OCI-LY7 (cell line): Measurements from ENCODE around the gene BMPR1B. TPM values are rescaled to one million over a fixed set of nuclear protein-coding genes. Genes with fewer than 3 reads are reported as not detected.

Experiments used
- BruUV-seq: library from RNA; stranded (reverse); fragments of 400-500 nt; replicated peaks from 2 replicates; lab custom pipeline; 2021; lab: Mats Ljungman, UMichigan
- CTCF ChIA-PET: fragments of 300-600 bp; sonication (Branson Sonifier 250); formaldehyde crosslinking; loops from one replicate; lab custom pipeline; 2022; ENCODE audit warnings: antibody characterized with exemption; ENCODE audit not compliant: unreplicated experiment; lab: Charles Lee
- POLR2A ChIA-PET: fragments of 300-600 bp; sonication (Branson Sonifier 250); formaldehyde crosslinking; loops from one replicate; lab custom pipeline; 2022; ENCODE audit warnings: antibody characterized with exemption; lab: Charles Lee
- DNase-seq: peaks from one replicate; pipeline ENCODE4 v3.0.0-alpha.2; 2015; ENCODE audit warnings: low spot score
- H2AFZ ChIP-seq: fragments of 200-600 bp; sonication (generic), shearing (Covaris generic); 2 replicates; pipeline ENCODE4 v1.6.1; 2014; ENCODE audit warnings: mild to moderate bottlenecking, antibody characterized with exemption, low read length, moderate library complexity
- H3K27ac ChIP-seq: fragments of 200-600 bp; sonication (generic); 2 replicates; pipeline ENCODE4 v1.5.1; 2014; ENCODE audit warnings: mixed run types, low read depth, mild to moderate bottlenecking, moderate library complexity, low read length, inconsistent platforms; ENCODE audit not compliant: poor library complexity, severe bottlenecking
- H3K36me3 ChIP-seq: fragments of 200-600 bp; sonication (generic); 2 replicates; pipeline ENCODE4 v1.6.1; 2014; ENCODE audit warnings: mild to moderate bottlenecking, antibody characterized with exemption, low read length, moderate library complexity, mixed read lengths; ENCODE audit not compliant: insufficient read depth
- H3K4me1 ChIP-seq: fragments of 200-600 bp; sonication (generic); 2 replicates; pipeline ENCODE4 v1.5.1; 2014; ENCODE audit warnings: mild to moderate bottlenecking, low read length; ENCODE audit not compliant: insufficient read depth, poor library complexity, severe bottlenecking
- H3K4me2 ChIP-seq: fragments of 200-600 bp; sonication (generic); 2 replicates; pipeline ENCODE4 v1.6.1; 2014; ENCODE audit warnings: mild to moderate bottlenecking, low read length
- H3K4me3 ChIP-seq: fragments of 200-600 bp; sonication (generic); 2 replicates; pipeline ENCODE4 v1.5.1; 2014; ENCODE audit warnings: mild to moderate bottlenecking, low read depth, low read length; ENCODE audit not compliant: poor library complexity, severe bottlenecking
- H3K79me2 ChIP-seq: fragments of 200-600 bp; sonication (generic); 2 replicates; pipeline ENCODE4 v1.6.1; 2016; ENCODE audit warnings: low read depth, mild to moderate bottlenecking, low read length, moderate library complexity, mixed read lengths; ENCODE audit not compliant: insufficient read depth
- H3K9me2 ChIP-seq: fragments of 200-600 bp; sonication (generic); 2 replicates; pipeline ENCODE4 v1.6.1; 2016; ENCODE audit warnings: mild to moderate bottlenecking, low read length, mixed read lengths; ENCODE audit not compliant: insufficient read depth
- H3K9me3 ChIP-seq: fragments of 200-600 bp; sonication (generic); 2 replicates; pipeline ENCODE4 v1.6.1; 2014; ENCODE audit warnings: mild to moderate bottlenecking, mixed run types, low read length, mixed read lengths
- H4K20me1 ChIP-seq: fragments of 200-600 bp; sonication (generic); 2 replicates; pipeline ENCODE4 v1.6.1; 2014; ENCODE audit warnings: mild to moderate bottlenecking, antibody characterized with exemption, low read length, moderate library complexity, mixed read lengths; ENCODE audit not compliant: insufficient read depth
- EZH2phosphoT487 ChIP-seq: fragments of 200-600 bp; sonication (generic); IDR thresholded peaks from 2 replicates; pipeline ENCODE4 v1.6.1; 2018; ENCODE audit warnings: low read depth, borderline replicate concordance, mild to moderate bottlenecking, mixed run types, antibody characterized with exemption, low read length, moderate library complexity, mixed read lengths
- intact Hi-C: fragments of 100-400 bp; cut with micrococcal nuclease; formaldehyde crosslinking; loops from one replicate; pipeline ENCODE4 v1.10.0; 2022; ENCODE audit not compliant: unreplicated experiment
- total RNA-seq, 2 experiments: library from RNA; depleted of rRNA in 1 of 2; stranded (reverse); fragments of >200 nt in 1 of 2; shearing (Covaris generic) in 1 of 2; gene quantifications; 2 replicates each; pipeline ENCODE4 v1.2.3, GENCODE V29; 2014 to 2022
- TF ChIP-seq, protein P1 (sequence below): fragments of 200-600 bp; sonication (generic); conservative IDR thresholded peaks from 2 replicates; pipeline ENCODE4 v1.5.1; 2014; ENCODE audit warnings: mild to moderate bottlenecking, antibody characterized with exemption, low read length, moderate library complexity, mixed read lengths

The BMPR1B gene
- total RNA-seq, 2 experiments from 2014 or later, result not detected

DNA sequence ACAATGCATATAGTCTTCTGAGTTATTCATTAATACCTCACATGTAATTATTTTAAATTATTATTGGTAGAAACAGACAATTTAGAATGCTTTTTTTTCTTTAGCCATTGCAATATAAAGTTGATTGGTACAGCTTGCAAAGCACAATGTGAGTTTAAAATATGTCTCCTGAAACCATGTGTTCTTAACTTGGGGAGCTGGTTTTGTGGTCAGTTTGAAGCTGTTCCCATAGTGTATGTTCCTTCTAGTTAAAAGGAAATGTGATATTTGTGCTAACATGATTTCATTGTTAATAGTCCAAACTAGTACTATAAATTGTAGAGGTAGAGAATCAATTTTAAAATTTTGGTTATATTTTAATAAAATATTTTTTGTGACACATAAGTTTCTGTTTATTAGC, 247.2 kb downstream of the BMPR1B start:
- Histone ChIP-seq H3K79me2 (no peaks in the 10 kb centered on the region), H3K4me2 (no peak overlapping the region), H3K27ac (no peak overlapping the region), H3K9me2 (no peaks in the 10 kb centered on the region), H2AFZ (no peak overlapping the region), H3K4me3 (no peak overlapping the region), H3K36me3 (no peaks in the 10 kb centered on the region), H3K9me3 (no peaks in the 10 kb centered on the region), H3K4me1 (no peaks in the 10 kb centered on the region), H4K20me1 (no peaks in the 10 kb centered on the region)
- TF ChIP-seq EZH2phosphoT487, result no peak
- TF ChIP-seq, protein P1, sequence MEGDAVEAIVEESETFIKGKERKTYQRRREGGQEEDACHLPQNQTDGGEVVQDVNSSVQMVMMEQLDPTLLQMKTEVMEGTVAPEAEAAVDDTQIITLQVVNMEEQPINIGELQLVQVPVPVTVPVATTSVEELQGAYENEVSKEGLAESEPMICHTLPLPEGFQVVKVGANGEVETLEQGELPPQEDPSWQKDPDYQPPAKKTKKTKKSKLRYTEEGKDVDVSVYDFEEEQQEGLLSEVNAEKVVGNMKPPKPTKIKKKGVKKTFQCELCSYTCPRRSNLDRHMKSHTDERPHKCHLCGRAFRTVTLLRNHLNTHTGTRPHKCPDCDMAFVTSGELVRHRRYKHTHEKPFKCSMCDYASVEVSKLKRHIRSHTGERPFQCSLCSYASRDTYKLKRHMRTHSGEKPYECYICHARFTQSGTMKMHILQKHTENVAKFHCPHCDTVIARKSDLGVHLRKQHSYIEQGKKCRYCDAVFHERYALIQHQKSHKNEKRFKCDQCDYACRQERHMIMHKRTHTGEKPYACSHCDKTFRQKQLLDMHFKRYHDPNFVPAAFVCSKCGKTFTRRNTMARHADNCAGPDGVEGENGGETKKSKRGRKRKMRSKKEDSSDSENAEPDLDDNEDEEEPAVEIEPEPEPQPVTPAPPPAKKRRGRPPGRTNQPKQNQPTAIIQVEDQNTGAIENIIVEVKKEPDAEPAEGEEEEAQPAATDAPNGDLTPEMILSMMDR, result no peak
- POLR2A ChIA-PET, result interaction anchor here (0.6 kb wide), 1 partner anchor 1813 kb away, joined by 5 read pairs; no protein-coding TSS in a partner anchor
- no peak for DNase-seq
- intact Hi-C loops, result no loop called here
- CTCF ChIA-PET, result no interaction called here
- BruUV-seq, result no TSS peak

DNA sequence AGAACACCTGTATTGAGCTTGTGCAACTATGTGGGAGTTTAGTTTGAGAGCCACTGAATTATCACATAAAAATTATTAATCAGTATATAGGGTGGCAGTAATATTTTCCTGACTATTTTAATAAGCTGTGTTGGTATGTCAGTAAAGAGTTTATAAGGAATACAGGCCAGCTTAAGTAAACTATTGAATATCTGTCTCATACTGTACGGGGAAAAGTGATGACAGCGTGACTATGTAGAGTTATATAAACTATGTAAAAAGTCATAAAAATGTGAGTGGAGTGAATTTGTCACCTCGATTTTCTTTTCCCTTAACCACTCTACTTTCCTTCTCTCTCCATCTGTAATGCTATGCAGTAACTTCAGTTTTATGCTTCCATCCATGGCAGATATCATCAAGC, 250.2 kb downstream of the BMPR1B start:
- H2AFZ ChIP-seq, result no peak overlapping the region
- H3K36me3 ChIP-seq, result no peaks in the 10 kb centered on the region
- H3K9me2 ChIP-seq, result no peaks in the 10 kb centered on the region
- POLR2A ChIA-PET, result interaction anchor here (1.3 kb wide), 1 partner anchor 13 kb away, joined by 5 read pairs; no protein-coding TSS in a partner anchor
- intact Hi-C loops, result no loop called here
- H4K20me1 ChIP-seq, result no peaks in the 10 kb centered on the region
- TF ChIP-seq, protein P1, result no peak
- TF ChIP-seq EZH2phosphoT487, result no peak
- H3K79me2 ChIP-seq, result no peaks in the 10 kb centered on the region
- no peaks in the 10 kb centered on the region for H3K9me3 ChIP-seq
- no TSS peak for BruUV-seq
- no peaks in the 10 kb centered on the region for H3K4me1 ChIP-seq
- no peak for DNase-seq
- CTCF ChIA-PET, result no interaction called here
- no peak overlapping the region for H3K27ac ChIP-seq
- no peak overlapping the region for H3K4me3 ChIP-seq
- no peak overlapping the region for H3K4me2 ChIP-seq

DNA sequence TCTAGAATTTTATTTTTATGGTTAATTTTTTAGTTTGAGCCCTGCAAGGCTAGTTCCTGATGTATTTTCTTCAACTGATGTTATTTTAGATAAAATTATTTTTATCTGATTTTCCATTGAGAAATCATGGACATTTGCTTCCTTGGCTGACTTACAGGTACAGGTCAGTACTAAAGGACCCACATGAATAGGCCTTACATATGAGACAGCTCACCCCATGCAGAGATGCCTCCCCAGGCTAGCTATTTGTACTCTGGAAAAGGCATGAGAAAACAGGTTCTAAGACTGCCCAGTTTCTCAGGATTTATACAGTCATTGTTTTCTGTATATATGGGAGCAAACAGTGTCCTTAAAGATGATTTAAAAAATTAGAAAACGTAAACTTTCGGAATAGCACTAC, 255.5 kb downstream of the BMPR1B start:
- CTCF ChIA-PET, result no interaction called here

More for the DNA sequence above, 255.5 kb downstream of the BMPR1B start:
- intact Hi-C loops, result no loop called here
- Histone ChIP-seq H3K79me2 (no peaks in the 10 kb centered on the region), H4K20me1 (no peaks in the 10 kb centered on the region), H3K4me3 (no peak overlapping the region), H3K36me3 (no peaks in the 10 kb centered on the region), H3K4me2 (no peak overlapping the region), H2AFZ (no peak overlapping the region), H3K9me2 (no peaks in the 10 kb centered on the region), H3K27ac (no peak overlapping the region), H3K9me3 (no peaks in the 10 kb centered on the region), H3K4me1 (no peaks in the 10 kb centered on the region)
- POLR2A ChIA-PET, result no interaction called here
- TF ChIP-seq EZH2phosphoT487, result no peak
- TF ChIP-seq, protein P1, result no peak
- DNase-seq, result no peak
- BruUV-seq, result no TSS peak
